ENCODE data around the gene IGFBP2. TPM values are rescaled to one million over a fixed set of nuclear protein-coding genes. Genes with fewer than 3 reads are reported as not detected.

The IGFBP2 gene
- total RNA-seq, 4 donors from 2014 or later = 113 to 207 (median 167) TPM

- DNase-seq = no peak
- peaks cover 8 to 51% (median 13%) of the 10 kb centered on the region in 3 donors for H3K36me3 ChIP-seq
- 88 to 100% methylated on average over 2 to 8 of the region's 9 CpGs for WGBS, 2 donors
- no peaks in the 10 kb centered on the region for H3K27me3 ChIP-seq
- TF ChIP-seq, protein P1, sequence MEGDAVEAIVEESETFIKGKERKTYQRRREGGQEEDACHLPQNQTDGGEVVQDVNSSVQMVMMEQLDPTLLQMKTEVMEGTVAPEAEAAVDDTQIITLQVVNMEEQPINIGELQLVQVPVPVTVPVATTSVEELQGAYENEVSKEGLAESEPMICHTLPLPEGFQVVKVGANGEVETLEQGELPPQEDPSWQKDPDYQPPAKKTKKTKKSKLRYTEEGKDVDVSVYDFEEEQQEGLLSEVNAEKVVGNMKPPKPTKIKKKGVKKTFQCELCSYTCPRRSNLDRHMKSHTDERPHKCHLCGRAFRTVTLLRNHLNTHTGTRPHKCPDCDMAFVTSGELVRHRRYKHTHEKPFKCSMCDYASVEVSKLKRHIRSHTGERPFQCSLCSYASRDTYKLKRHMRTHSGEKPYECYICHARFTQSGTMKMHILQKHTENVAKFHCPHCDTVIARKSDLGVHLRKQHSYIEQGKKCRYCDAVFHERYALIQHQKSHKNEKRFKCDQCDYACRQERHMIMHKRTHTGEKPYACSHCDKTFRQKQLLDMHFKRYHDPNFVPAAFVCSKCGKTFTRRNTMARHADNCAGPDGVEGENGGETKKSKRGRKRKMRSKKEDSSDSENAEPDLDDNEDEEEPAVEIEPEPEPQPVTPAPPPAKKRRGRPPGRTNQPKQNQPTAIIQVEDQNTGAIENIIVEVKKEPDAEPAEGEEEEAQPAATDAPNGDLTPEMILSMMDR (IDR thresholded peaks at IDR 0.05) = no peak
- no peak for TF ChIP-seq POLR2A (IDR thresholded peaks at IDR 0.05)
- H3K9me3 ChIP-seq = no peaks in the 10 kb centered on the region
- no peak overlapping the region for H3K4me3 ChIP-seq
- H3K4me1 ChIP-seq = no peaks in the 10 kb centered on the region
- intact Hi-C loops (cut with DNase I) = no loop called here
- peak overlapping the region in 1 of 4 donors; percentile 49 for H3K27ac ChIP-seq
Measured at GRCh38 chr2:216674376-216674775, 41.2 kb downstream of the IGFBP2 start.

GRCh38 chr2:216676630-216677029 lies 43.4 kb downstream of the IGFBP2 start:
- H3K27ac ChIP-seq = peak overlapping the region in 1 of 4 donors; percentile 21

GRCh38 chr2:216677439-216678097 lies 44.3 kb downstream of the IGFBP2 start:
- H3K9me3 ChIP-seq = no peaks in the 10 kb centered on the region
- WGBS, 2 donors = 74 to 78% methylated on average over 7 to 8 of the region's 9 CpGs
- peak overlapping the region in 1 of 4 donors; percentile 16 for H3K27ac ChIP-seq
- no peak for TF ChIP-seq POLR2A (IDR thresholded peaks at IDR 0.05)
- H3K4me3 ChIP-seq = no peak overlapping the region
- DNase-seq = no peak
- peaks cover 8 to 61% (median 13%) of the 10 kb centered on the region in 3 donors for H3K36me3 ChIP-seq
- H3K4me1 ChIP-seq = peaks cover 9 to 28% (median 16%) of the 10 kb centered on the region in 3 donors
- intact Hi-C loops (cut with DNase I) = no loop called here
- no peaks in the 10 kb centered on the region for H3K27me3 ChIP-seq

More at GRCh38 chr2:216676630-216677029, 43.4 kb downstream of the IGFBP2 start:
- Histone ChIP-seq H3K9me3 (no peaks in the 10 kb centered on the region), H3K27me3 (no peaks in the 10 kb centered on the region), H3K4me1 (peaks cover 0 to 19% (median 9%) of the 10 kb centered on the region in 3 donors), H3K4me3 (no peak overlapping the region), H3K36me3 (peaks cover 8 to 61% (median 13%) of the 10 kb centered on the region in 3 donors)
- DNase-seq = no peak
- 58 to 92% methylated on average over 6 to 8 of the region's 17 CpGs for WGBS, 2 donors
- intact Hi-C loops (cut with DNase I) = no loop called here
- TF ChIP-seq, protein P1 (IDR thresholded peaks at IDR 0.05) = no peak

DNA sequence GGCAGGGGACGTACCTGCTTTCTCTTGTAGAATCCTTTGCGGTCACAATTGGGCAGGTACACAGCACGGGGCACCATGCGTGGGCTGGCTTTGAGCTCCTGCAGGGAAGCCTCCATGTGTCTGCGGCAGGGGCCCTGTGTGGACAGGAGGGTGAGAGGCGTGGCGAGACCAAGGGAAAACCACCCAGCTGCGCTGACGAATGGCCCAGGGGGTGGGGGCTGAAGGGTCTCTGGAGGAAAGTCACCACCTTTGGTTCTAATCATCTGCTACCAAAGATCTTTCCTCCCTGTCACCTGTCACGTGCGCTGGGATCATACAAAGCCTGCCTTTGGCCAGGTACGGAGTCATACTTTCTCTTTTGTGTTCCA lies 44.9 kb downstream of the IGFBP2 start:
- Histone ChIP-seq H3K36me3 (peaks cover 8 to 61% (median 13%) of the 10 kb centered on the region in 3 donors), H3K9me3 (no peaks in the 10 kb centered on the region), H3K4me1 (peaks cover 13 to 33% (median 21%) of the 10 kb centered on the region in 3 donors), H3K4me3 (no peak overlapping the region), H3K27ac (peak overlapping the region in 1 of 4 donors; percentile 16), H3K27me3 (no peaks in the 10 kb centered on the region)
- no peak for TF ChIP-seq POLR2A (IDR thresholded peaks at IDR 0.05)
- TF ChIP-seq, protein P1 (IDR thresholded peaks at IDR 0.05) = no peak
- DNase-seq = no peak
- 87 to 90% methylated on average over 9 to 12 of the region's 12 CpGs for WGBS, 2 donors
- intact Hi-C loops (cut with DNase I) = no loop called here

- peak overlapping the region; percentile 7 to 89 (median 76) for H3K27ac ChIP-seq
- TF ChIP-seq POLR2A (IDR thresholded peaks at IDR 0.05) = no peak
- TF ChIP-seq, protein P1 (IDR thresholded peaks at IDR 0.05) = no peak
- no peaks in the 10 kb centered on the region for H3K9me3 ChIP-seq
- intact Hi-C loops (cut with DNase I) = no loop called here
- WGBS, 2 donors = 46 to 73% methylated on average over 8 to 11 of the region's 21 CpGs
- H3K4me1 ChIP-seq = peaks cover 20 to 43% (median 28%) of the 10 kb centered on the region in 3 donors
- H3K27me3 ChIP-seq = no peaks in the 10 kb centered on the region
- peaks cover 8 to 61% (median 13%) of the 10 kb centered on the region in 3 donors for H3K36me3 ChIP-seq
- H3K4me3 ChIP-seq = no peak overlapping the region
- no peak for DNase-seq
Measured at GRCh38 chr2:216678813-216679657, 45.8 kb downstream of the IGFBP2 start.

Data from esophagus squamous epithelium (tissue), 5 donors.